GM10266 (cell line): ENCODE data around the gene MAPK10.
"Not testable (repeated sequence)": the region's sequence is repeated elsewhere in the genome, so short reads cannot be mapped to it uniquely, and the experiment has no call there.

ENCODE experiments used
- DNase-seq: peaks from one replicate; pipeline ENCODE4 v3.0.0; 2012; ENCODE audit errors: extremely low spot score
- TF ChIP-seq, protein P1 (sequence below): IDR thresholded peaks from 2 replicates; pipeline ENCODE4 v1.5.1; 2012; ENCODE audit warnings: mild to moderate bottlenecking, low read depth; ENCODE audit not compliant: control insufficient read depth, insufficient read depth; ENCODE audit errors: missing control alignments

The MAPK10 gene

DNA sequence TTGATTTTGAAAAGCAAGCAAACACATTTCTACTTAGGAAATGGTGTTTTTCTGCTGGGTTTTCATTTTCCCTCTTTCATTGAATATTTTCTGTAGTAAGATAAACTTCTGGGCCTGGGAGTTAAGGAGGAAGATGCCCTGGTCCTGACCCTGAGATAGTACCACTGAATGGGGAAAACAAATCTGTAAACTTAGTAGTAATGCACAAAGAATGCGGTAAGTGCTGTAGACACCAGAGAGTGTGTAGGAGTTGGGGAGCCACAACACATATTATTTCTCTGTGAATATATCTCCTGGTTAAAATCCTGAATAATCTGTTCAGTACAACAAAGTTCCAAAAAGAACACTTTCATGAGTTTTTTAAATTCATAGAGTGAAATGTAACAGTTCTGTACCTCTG is 178.3 kb downstream of the MAPK10 start:
- DNase-seq = no peak
- TF ChIP-seq, protein P1, sequence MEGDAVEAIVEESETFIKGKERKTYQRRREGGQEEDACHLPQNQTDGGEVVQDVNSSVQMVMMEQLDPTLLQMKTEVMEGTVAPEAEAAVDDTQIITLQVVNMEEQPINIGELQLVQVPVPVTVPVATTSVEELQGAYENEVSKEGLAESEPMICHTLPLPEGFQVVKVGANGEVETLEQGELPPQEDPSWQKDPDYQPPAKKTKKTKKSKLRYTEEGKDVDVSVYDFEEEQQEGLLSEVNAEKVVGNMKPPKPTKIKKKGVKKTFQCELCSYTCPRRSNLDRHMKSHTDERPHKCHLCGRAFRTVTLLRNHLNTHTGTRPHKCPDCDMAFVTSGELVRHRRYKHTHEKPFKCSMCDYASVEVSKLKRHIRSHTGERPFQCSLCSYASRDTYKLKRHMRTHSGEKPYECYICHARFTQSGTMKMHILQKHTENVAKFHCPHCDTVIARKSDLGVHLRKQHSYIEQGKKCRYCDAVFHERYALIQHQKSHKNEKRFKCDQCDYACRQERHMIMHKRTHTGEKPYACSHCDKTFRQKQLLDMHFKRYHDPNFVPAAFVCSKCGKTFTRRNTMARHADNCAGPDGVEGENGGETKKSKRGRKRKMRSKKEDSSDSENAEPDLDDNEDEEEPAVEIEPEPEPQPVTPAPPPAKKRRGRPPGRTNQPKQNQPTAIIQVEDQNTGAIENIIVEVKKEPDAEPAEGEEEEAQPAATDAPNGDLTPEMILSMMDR = no peak

DNA sequence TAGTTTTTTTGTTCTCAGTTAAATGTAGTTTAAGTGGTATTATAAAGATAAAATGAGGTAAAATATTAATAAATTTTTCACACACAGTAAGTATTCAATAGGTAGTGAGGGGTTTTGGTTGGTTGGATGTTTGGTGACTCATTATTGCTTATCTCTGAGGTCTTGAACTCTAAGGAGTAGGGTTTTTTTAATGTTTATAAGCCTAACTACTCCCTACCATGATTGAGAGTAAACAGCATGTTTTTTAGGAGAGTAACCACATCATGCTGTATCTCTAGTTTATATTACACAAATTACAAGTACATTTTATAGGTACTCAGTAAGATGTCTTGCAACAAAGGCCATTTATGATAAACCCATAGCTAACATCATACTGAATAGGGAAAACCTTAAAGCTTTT is 181.6 kb downstream of the MAPK10 start:
- TF ChIP-seq, protein P1 = no peak
- no peak for DNase-seq

DNA sequence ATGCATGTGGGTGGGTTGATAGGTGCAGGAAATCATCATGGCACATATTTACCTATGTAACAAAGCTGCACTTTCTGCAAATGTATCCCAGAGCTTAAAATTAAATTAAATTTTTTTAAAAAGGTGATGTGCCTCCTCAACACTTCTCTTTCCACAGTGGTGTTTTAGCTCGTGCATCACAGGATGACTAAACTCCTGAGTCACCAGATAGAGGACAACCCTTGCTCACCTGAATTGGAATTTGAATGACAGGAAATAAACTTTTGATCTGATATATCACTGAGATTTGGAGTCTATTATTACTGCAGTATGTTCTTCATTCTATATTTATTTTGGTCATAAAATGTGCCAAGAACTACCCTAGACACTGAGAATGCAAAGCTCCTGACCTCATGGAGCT is 185.3 kb downstream of the MAPK10 start:
- TF ChIP-seq, protein P1 = no peak

DNA sequence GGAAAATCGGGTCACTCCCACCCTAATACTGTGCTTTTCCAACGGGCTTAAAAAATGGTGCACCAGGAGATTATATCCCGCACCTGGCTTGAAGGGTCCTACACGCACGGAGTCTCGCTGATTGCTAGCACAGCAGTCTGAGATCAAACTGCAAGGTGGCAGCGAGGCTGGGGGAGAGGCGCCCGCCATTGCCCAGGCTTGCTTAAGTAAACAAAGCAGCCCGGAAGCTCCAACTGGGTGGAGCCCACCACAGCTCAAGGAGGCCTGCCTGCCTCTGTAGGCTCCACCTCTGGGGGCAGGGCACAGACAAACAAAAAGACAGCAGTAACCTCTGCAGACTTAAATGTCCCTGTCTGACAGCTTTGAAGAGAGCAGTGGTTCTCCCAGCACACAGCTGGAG is 191.5 kb downstream of the MAPK10 start:
- DNase-seq = not testable (repeated sequence)

More for the DNA sequence above, 185.3 kb downstream of the MAPK10 start:
- no peak for DNase-seq

DNA sequence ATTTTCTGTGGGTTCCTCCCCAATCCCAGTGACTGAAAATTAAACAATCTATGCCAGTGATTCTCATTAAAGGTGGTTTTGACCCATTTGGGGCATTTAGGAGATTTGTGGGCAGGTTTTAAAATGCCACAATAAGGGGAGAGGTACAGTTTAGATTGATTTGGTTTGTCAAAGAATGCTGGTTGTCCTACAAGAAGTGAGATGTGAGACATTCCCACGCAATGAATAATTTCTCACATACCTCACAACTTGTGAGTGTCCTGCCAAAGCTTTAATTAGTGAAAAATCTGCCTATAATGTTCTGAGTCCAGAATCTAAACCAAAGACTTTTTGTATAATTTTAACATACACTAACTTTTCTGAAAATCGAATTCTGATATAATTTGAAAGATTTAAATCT is 199.4 kb downstream of the MAPK10 start:
- no peak for DNase-seq
- TF ChIP-seq, protein P1 = no peak

DNA sequence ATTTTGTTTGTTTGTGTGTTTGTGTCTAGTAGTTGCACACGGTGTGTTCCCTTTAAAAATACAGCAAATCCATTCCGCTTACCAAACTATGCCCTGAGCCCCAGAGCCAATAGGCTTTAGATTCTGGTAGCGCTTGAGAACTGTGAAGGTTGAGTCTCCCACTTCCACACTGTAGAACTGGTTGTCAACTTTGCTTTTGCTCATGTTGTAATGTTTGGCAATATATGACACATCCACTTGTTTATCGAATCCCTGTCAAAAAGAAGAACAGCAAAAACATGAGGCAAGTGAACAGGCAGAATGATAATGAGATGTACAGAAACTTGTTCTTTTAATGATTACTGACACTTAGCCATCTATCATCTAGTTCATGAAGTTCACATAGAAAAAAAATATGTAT is 200.6 kb downstream of the MAPK10 start:
- DNase-seq = no peak
- TF ChIP-seq, protein P1 = no peak

DNA sequence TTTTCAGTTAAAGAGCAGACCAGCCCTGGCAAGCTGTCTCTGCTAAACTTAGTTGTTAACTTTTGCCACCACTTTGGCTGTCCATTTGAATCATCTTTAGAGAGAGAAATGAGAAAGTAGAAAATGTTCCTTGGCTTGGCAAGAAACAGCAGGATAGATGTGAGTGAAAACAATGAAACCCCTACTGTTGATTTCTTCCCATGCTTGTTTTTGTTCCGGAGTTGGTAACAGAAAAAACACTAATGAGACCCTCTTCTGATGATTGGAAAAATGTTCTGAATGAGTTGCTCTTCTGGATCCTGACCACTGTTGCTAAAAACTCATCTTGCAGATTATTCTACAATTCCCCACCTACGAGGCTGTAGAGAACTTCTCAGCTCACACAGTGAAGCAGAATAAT is 203.3 kb downstream of the MAPK10 start:
- DNase-seq = no peak
- TF ChIP-seq, protein P1 = no peak

DNA sequence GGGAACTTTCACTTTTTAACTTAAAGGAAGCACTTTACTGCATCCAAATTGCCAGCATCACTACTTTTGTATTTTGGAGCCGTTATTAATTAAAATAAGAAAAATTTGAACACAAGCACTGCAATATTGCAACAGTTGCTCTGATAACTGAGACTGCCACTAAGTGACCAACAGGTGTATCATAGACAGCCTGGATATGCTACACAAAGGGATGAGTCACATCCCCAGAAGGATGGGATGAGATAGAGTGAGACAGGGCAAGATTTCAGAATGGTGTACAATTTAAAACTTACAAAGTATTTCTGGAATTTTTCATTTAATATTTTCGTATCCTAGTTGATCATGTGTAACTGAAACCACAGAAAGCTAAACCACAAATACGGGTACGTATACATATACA is 204.1 kb downstream of the MAPK10 start:
- no peak for DNase-seq
- TF ChIP-seq, protein P1 = no peak
